Measurements from ENCODE around the gene ZNF154.

DNA sequence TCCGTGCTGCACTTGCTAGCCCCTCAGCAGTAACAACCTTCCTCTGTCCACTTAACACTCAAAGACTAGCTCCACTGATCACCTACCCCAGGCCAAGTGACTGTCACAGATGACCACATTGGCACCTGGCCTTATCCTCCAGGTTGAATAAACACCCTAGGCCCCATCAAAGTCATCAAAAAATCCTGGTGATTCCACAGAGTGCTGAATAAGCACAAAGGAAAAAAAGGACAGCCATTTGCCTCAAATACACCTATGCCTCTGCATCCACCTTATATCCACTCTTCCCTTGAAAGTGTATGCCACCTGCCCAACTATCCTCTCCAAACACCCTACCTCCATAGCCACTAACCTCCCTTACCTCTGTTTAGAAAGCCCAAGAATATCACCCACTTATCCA is 2.7 kb downstream of the ZNF154 start:
- TF ChIP-seq, protein P1, sequence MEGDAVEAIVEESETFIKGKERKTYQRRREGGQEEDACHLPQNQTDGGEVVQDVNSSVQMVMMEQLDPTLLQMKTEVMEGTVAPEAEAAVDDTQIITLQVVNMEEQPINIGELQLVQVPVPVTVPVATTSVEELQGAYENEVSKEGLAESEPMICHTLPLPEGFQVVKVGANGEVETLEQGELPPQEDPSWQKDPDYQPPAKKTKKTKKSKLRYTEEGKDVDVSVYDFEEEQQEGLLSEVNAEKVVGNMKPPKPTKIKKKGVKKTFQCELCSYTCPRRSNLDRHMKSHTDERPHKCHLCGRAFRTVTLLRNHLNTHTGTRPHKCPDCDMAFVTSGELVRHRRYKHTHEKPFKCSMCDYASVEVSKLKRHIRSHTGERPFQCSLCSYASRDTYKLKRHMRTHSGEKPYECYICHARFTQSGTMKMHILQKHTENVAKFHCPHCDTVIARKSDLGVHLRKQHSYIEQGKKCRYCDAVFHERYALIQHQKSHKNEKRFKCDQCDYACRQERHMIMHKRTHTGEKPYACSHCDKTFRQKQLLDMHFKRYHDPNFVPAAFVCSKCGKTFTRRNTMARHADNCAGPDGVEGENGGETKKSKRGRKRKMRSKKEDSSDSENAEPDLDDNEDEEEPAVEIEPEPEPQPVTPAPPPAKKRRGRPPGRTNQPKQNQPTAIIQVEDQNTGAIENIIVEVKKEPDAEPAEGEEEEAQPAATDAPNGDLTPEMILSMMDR (IDR thresholded peaks at IDR 0.05) = no peak
- TF ChIP-seq POLR2A (IDR thresholded peaks at IDR 0.05) = no peak

All from esophagus squamous epithelium (tissue), 4 donors.